ENCODE results near the gene DACH1. TPM values are rescaled to one million over a fixed set of nuclear protein-coding genes. Genes with fewer than 3 reads are reported as not detected.

DACH1 gene
- total RNA-seq, 1 experiment from 2014 or later, result 0.11 TPM

- BruUV-seq (replicated peaks), result no TSS peak
- no peaks in the 10 kb centered on the region for H3K36me3 ChIP-seq (ENCODE audit: insufficient read depth, low read length, poor library complexity, severe bottlenecking)
- no peak for DNase-seq (ENCODE audit: low spot score)
- TF ChIP-seq CTCF (conservative IDR thresholded peaks at IDR 0.05; ENCODE audit: low read depth, low read length), result no peak
- H3K27me3 ChIP-seq (replicated peaks; ENCODE audit: insufficient read depth, low read depth, low read length, poor library complexity), result no peaks in the 10 kb centered on the region
- no peak overlapping the region for H3K27ac ChIP-seq (ENCODE audit: low read depth, low read length, poor library complexity, severe bottlenecking)
- ChIA-PET POLR2A (ENCODE audit: low non-redundant PET) (no interaction called here), CTCF (no interaction called here)
- no peaks in the 10 kb centered on the region for H3K4me1 ChIP-seq (ENCODE audit: insufficient read depth, low read length, poor library complexity, severe bottlenecking)
- H3K9me3 ChIP-seq (ENCODE audit: low read depth, low read length, poor library complexity, severe bottlenecking), result no peaks in the 10 kb centered on the region
- no peak overlapping the region for H3K4me3 ChIP-seq (ENCODE audit: low read depth, low read length, poor library complexity, severe bottlenecking)
- intact Hi-C loops (cut with micrococcal nuclease; ENCODE audit: unreplicated experiment), result no loop called here
Measured at GRCh38 chr13:71758828-71759227, 108.2 kb downstream of the DACH1 start.

DNA sequence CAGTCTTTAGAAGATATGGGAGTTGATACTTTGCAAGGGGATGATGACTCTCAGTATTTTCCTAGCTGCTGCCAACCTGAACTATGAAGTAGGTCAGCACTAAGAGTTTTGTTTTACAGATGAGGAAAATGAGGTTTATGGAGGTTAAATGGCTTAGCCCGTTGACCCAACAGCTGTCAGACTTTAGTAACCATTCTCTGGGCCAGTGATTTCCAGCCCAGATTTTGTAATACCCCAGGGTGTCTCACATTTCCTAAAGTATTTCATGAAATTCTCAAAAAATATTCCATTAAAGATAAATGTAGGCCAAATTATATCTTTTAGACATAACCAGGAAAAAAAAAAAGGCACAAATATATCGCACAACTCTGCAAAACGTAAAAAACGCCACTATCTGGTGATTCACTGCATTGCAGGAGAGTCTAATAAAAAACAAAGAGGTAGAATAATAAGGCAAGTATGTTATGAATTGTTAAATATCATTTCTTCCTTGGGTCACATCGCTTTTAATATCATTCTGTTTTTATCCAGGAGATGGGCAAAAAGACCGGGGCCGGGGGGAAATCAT is 112.5 kb downstream of the DACH1 start:
- POLR2A ChIA-PET (ENCODE audit: low non-redundant PET), result no interaction called here
- CTCF ChIA-PET, result no interaction called here
- no peak for DNase-seq (ENCODE audit: low spot score)
- Histone ChIP-seq H3K4me1 (ENCODE audit: insufficient read depth, low read length, poor library complexity, severe bottlenecking) (peaks cover 5% of the 10 kb centered on the region), H3K27me3 (replicated peaks; ENCODE audit: insufficient read depth, low read depth, low read length, poor library complexity) (no peaks in the 10 kb centered on the region), H3K4me3 (ENCODE audit: low read depth, low read length, poor library complexity, severe bottlenecking) (no peak overlapping the region), H3K9me3 (ENCODE audit: low read depth, low read length, poor library complexity, severe bottlenecking) (no peaks in the 10 kb centered on the region), H3K36me3 (ENCODE audit: insufficient read depth, low read length, poor library complexity, severe bottlenecking) (no peaks in the 10 kb centered on the region), H3K27ac (ENCODE audit: low read depth, low read length, poor library complexity, severe bottlenecking) (no peak overlapping the region)
- TF ChIP-seq EZH2 (IDR thresholded peaks at IDR 0.05; ENCODE audit: borderline replicate concordance, low read depth, low read length, poor library complexity, severe bottlenecking) (no peak), CTCF (conservative IDR thresholded peaks at IDR 0.05; ENCODE audit: low read depth, low read length) (0 out of 2 replicates have a peak, but pooled peaks have one; percentile 15)
- no TSS peak for BruUV-seq (replicated peaks)
- intact Hi-C loops (cut with micrococcal nuclease; ENCODE audit: unreplicated experiment), result no loop called here

DNA sequence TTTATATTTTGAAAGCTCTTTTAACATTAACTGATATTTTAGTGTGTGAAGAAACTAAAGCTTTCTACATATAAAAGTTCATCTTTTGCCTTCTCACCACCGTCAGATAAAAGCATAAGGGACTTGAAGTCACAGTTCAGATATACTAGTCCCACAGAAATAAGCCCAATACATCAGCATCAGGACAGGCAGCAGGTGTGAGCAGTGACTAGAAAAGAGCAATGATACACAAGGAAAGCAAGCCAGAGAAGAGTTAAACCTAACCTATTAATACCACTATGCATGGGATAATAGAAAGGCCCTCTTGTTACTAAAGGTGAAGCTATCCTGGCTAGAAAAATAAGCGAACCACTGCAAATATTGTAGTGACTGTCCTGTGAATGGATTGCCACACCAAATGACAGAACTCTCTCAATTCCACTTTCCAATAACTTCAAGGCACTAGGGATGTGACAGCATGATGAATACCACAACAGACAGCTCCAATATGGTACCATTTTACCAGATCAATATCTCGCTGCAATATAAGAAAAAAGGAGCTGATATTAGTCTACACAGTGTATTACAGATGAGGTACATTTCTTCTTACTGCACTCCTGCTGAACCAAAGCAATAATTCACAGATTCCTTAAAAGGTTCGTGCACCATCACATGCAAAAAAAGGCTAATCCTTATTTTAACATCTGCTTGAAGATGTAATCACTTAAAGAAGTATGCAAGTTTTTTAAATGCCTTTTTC is 114.1 kb downstream of the DACH1 start:
- CTCF ChIA-PET, result no interaction called here
- BruUV-seq (replicated peaks), result no TSS peak

More for the DNA sequence above, 114.1 kb downstream of the DACH1 start:
- no peak for TF ChIP-seq CTCF (conservative IDR thresholded peaks at IDR 0.05; ENCODE audit: low read depth, low read length)
- no peak for TF ChIP-seq EZH2 (IDR thresholded peaks at IDR 0.05; ENCODE audit: borderline replicate concordance, low read depth, low read length, poor library complexity, severe bottlenecking)
- DNase-seq (ENCODE audit: low spot score), result no peak
- Histone ChIP-seq H3K27ac (ENCODE audit: low read depth, low read length, poor library complexity, severe bottlenecking) (no peak overlapping the region), H3K4me3 (ENCODE audit: low read depth, low read length, poor library complexity, severe bottlenecking) (no peak overlapping the region), H3K27me3 (replicated peaks; ENCODE audit: insufficient read depth, low read depth, low read length, poor library complexity) (no peaks in the 10 kb centered on the region), H3K4me1 (ENCODE audit: insufficient read depth, low read length, poor library complexity, severe bottlenecking) (peaks cover 5% of the 10 kb centered on the region), H3K36me3 (ENCODE audit: insufficient read depth, low read length, poor library complexity, severe bottlenecking) (no peaks in the 10 kb centered on the region), H3K9me3 (ENCODE audit: low read depth, low read length, poor library complexity, severe bottlenecking) (no peaks in the 10 kb centered on the region)
- intact Hi-C loops (cut with micrococcal nuclease; ENCODE audit: unreplicated experiment), result no loop called here
- POLR2A ChIA-PET (ENCODE audit: low non-redundant PET), result no interaction called here
